ENCODE data around the gene MAP3K4. TPM values are rescaled to one million over a fixed set of nuclear protein-coding genes. Genes with fewer than 3 reads are reported as not detected.

Gene MAP3K4
- total RNA-seq, 1 donor from 2014 or later, result 49.3 TPM

DNA sequence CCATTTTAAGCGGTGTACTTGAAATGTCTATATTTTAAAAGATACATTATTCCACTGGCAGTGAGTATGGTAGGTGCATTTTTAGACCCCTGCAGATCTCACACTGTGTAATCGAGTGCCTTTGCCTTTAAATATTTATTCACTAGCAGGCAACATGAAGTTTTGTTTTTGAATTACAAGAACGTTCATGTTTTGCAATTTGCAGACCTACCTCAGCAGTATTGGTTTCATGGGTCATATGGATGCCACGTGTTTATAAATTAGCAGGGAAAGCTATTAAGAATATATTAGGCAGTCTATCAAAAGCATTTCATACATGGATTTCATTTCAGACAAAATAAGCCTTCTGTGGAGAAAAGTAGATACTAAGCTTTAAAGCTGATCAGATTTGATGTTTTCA, 7.2 kb downstream of the MAP3K4 start:
- intact Hi-C loops (cut with micrococcal nuclease), result no loop called here
- Mint-ChIP-seq H3K4me3 (ENCODE audit: low read depth) (no peak overlapping the region), H3K27me3 (ENCODE audit: low read depth) (no peaks in the 10 kb centered on the region), H3K27ac (no peak overlapping the region), H3K4me1 (ENCODE audit: low read depth) (peaks cover 10% of the 10 kb centered on the region), H3K9me3 (no peaks in the 10 kb centered on the region), H3K36me3 (ENCODE audit: low read depth) (peaks cover 10% of the 10 kb centered on the region)
- DNase-seq (ENCODE audit: low spot score), result no peak

DNA sequence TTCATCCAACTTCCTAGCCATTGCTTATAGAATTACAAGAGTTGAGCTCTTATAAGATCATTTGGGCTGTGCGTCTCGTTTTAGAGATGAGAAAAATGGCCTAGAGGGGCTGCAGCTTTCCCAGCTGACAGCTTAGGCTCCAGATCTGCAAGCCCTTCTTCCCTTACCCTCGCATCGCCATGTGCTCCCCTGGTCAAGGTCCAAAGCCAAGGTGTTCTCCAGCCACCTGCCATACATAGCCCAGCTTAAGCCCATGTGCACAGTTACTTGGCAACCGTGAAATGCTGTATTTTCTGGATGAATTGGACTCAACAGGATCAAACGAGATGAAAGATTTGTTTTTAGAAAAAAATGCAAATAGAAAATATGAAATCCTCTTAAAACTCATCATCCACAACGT, 7.9 kb downstream of the MAP3K4 start:
- no peak for DNase-seq (ENCODE audit: low spot score)
- no peaks in the 10 kb centered on the region for H3K9me3 Mint-ChIP-seq
- peaks cover 6% of the 10 kb centered on the region for H3K36me3 Mint-ChIP-seq (ENCODE audit: low read depth)
- no peak overlapping the region for H3K4me3 Mint-ChIP-seq (ENCODE audit: low read depth)
- H3K4me1 Mint-ChIP-seq (ENCODE audit: low read depth), result peaks cover 5% of the 10 kb centered on the region
- intact Hi-C loops (cut with micrococcal nuclease), result no loop called here
- no peak overlapping the region for H3K27ac Mint-ChIP-seq
- H3K27me3 Mint-ChIP-seq (ENCODE audit: low read depth), result no peaks in the 10 kb centered on the region

GRCh38 chr6:161000632-161001031, 9.1 kb downstream of the MAP3K4 start:
- intact Hi-C loops (cut with micrococcal nuclease), result no loop called here
- H3K4me3 Mint-ChIP-seq (ENCODE audit: low read depth), result no peak overlapping the region
- no peak for DNase-seq (ENCODE audit: low spot score)
- peaks cover 5% of the 10 kb centered on the region for H3K4me1 Mint-ChIP-seq (ENCODE audit: low read depth)
- H3K9me3 Mint-ChIP-seq, result no peaks in the 10 kb centered on the region
- H3K27me3 Mint-ChIP-seq (ENCODE audit: low read depth), result no peaks in the 10 kb centered on the region
- no peak overlapping the region for H3K27ac Mint-ChIP-seq
- H3K36me3 Mint-ChIP-seq (ENCODE audit: low read depth), result peaks cover 3% of the 10 kb centered on the region

DNA sequence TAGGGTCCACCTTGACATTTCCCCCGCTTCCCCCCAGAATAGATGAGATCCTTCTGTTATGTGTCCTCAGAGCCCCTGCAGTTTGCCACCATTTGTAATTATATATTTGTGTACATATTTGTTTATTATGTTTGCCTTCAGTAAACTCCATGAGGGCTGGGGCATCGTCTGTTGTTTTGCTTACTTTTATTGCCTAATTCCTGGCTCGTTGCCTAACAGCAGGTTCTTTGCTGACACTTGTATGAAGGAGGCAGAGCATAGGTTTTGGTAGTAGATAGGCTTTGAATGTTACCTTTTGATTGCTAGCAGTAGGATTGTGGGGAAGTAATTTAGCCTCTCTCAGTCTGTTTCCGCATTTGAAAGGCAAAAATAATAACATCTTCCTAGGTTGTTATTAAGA, 9.9 kb downstream of the MAP3K4 start:
- H3K36me3 Mint-ChIP-seq (ENCODE audit: low read depth), result peaks cover 3% of the 10 kb centered on the region
- no peak for DNase-seq (ENCODE audit: low spot score)
- no peaks in the 10 kb centered on the region for H3K27me3 Mint-ChIP-seq (ENCODE audit: low read depth)

DNA sequence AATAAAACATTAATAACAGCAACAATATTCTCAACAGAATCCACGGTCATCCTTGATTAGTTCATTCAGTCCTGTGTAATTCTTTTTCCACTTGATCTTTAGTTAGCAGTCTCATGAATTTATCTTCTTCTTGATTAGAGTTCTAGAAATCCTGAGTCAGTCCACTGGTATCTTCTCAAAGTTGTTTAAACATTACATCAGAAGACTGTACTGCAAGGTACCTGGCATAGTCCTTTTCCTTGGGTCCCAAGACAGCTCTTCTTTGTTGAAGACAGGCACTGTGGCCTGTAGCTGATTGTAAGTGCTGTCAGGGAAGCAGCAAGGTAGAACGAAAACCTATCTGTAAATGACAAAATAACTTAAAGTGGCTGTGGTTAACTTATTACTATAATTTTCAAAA, 11.8 kb downstream of the MAP3K4 start:
- Mint-ChIP-seq H3K27me3 (ENCODE audit: low read depth) (no peaks in the 10 kb centered on the region), H3K27ac (no peak overlapping the region), H3K4me1 (ENCODE audit: low read depth) (no peaks in the 10 kb centered on the region), H3K9me3 (no peaks in the 10 kb centered on the region), H3K4me3 (ENCODE audit: low read depth) (no peak overlapping the region), H3K36me3 (ENCODE audit: low read depth) (no peaks in the 10 kb centered on the region)
- intact Hi-C loops (cut with micrococcal nuclease), result no loop called here
- DNase-seq (ENCODE audit: low spot score), result no peak

More for the DNA sequence above, 9.9 kb downstream of the MAP3K4 start:
- Mint-ChIP-seq H3K27ac (no peak overlapping the region), H3K4me3 (ENCODE audit: low read depth) (no peak overlapping the region), H3K4me1 (ENCODE audit: low read depth) (no peaks in the 10 kb centered on the region), H3K9me3 (no peaks in the 10 kb centered on the region)
- intact Hi-C loops (cut with micrococcal nuclease), result no loop called here

DNA sequence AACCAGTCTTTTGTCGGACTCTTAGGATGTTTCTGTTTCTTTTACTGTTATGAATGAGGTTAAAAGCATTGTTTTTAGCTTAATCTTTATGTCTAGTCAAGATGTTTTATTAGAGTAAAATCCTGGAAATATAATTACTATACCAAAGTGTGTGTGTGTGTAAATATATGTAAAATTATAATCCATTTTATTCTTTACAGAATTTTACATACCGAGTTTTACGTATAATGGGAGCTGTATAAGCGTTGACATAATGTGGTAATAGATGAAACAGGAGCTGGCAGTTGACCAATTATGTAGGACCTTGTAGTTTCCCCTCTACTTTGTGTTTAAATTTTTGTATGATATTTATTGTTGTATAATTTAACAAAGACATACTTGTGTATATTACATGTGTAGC, 16.7 kb downstream of the MAP3K4 start:
- no peaks in the 10 kb centered on the region for H3K27me3 Mint-ChIP-seq (ENCODE audit: low read depth)
- intact Hi-C loops (cut with micrococcal nuclease), result no loop called here
- no peaks in the 10 kb centered on the region for H3K36me3 Mint-ChIP-seq (ENCODE audit: low read depth)
- H3K4me1 Mint-ChIP-seq (ENCODE audit: low read depth), result no peaks in the 10 kb centered on the region
- DNase-seq (ENCODE audit: low spot score), result no peak
- H3K27ac Mint-ChIP-seq, result no peak overlapping the region
- no peak overlapping the region for H3K4me3 Mint-ChIP-seq (ENCODE audit: low read depth)
- H3K9me3 Mint-ChIP-seq, result no peaks in the 10 kb centered on the region

DNA sequence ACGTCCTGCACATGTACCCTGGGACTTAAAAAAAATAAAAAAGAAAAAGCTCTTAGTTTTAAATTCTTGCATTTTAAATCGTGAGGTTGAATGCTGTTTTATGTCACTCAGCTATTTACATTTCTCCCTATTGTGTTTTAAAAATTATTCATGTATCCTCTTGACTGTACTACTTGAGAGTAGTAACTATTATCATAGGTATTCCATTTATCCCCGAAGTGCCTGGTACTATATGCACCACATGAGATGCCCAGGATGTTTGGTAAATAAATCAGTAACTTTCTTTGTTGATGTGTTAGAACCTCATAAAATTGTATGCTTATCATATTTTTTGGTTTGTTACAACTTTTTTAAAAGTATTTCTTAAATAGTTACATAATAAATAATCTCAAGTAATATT, 18.4 kb downstream of the MAP3K4 start:
- H3K36me3 Mint-ChIP-seq (ENCODE audit: low read depth), result peaks cover 1% of the 10 kb centered on the region
- H3K4me1 Mint-ChIP-seq (ENCODE audit: low read depth), result no peaks in the 10 kb centered on the region
- H3K27ac Mint-ChIP-seq, result no peak overlapping the region
- DNase-seq (ENCODE audit: low spot score), result no peak
- no peaks in the 10 kb centered on the region for H3K9me3 Mint-ChIP-seq
- no peaks in the 10 kb centered on the region for H3K27me3 Mint-ChIP-seq (ENCODE audit: low read depth)
- H3K4me3 Mint-ChIP-seq (ENCODE audit: low read depth), result no peak overlapping the region
- intact Hi-C loops (cut with micrococcal nuclease), result no loop called here

GRCh38 chr6:161010418-161010817, 18.8 kb downstream of the MAP3K4 start:
- Mint-ChIP-seq H3K9me3 (no peaks in the 10 kb centered on the region), H3K27ac (no peak overlapping the region), H3K4me3 (ENCODE audit: low read depth) (no peak overlapping the region), H3K36me3 (ENCODE audit: low read depth) (peaks cover 5% of the 10 kb centered on the region), H3K4me1 (ENCODE audit: low read depth) (no peaks in the 10 kb centered on the region), H3K27me3 (ENCODE audit: low read depth) (no peaks in the 10 kb centered on the region)
- no peak for DNase-seq (ENCODE audit: low spot score)
- intact Hi-C loops (cut with micrococcal nuclease), result no loop called here

DNA sequence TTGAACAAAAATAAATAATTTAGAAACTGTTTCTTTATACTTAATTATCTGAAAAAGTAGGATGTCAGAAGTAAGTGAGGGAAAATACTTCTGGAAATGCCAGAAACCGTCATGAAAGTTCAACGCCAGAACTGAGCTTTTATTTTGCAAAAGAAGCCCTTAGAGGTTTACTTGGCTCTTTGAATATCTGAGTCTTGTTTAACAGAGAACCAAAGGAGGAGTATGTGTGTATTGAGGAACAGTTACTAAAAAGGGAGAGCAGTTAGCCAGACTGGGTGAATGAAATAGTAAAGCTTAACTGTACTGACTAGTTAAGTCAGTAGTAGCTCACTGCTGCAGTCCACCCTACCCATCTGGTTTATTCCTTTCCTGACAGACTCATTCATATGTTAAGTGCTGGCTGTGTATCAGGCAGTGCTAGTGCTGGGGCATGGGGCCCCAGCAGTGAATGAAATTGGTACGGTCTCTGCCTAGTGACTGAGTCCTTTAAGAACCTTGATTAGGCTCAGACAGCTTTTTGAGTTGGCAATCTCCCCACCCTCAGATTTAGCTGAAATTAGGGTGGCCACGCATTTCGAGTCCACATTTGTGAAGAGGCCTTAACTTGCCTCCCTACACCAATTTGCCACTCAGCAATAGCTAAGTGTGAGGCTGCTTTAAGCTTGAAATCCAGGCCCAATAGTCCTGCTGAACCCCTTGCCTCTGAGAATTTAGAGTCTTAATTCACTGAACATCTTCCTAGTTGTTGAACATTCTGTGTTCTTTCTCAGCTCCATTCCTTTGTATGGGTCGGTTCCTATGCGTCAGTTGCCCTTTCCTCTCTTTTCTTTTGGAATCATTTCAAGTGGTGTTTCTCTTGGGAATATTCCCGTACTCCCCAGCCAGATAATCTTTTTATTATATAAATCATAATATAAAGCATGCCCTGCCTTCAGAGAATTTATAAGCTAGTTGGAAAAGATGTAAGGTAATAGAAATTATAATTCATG, 20.2 kb downstream of the MAP3K4 start:
- no peak overlapping the region for H3K27ac Mint-ChIP-seq
- intact Hi-C loops (cut with micrococcal nuclease), result no loop called here

DNA sequence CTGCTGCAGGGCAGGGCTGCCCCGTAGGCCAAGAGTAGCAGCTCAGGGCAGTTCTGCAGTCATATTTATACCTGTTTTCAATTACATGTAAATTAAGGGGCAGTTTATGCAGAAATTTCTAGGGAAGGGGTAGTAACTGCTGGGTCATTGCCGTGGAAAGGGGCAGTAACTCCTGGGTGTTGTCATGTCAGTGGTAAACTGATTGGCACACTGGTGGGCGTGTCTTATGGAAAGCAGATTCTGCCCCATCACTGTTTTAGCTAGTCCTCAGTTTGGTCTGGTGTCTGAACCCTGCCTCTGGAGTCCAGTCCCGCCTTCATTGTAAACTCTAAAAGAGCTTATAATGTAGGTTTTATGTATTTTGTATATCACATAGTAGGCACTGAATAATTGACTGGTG, 22.1 kb downstream of the MAP3K4 start:
- Mint-ChIP-seq H3K27me3 (ENCODE audit: low read depth) (no peaks in the 10 kb centered on the region), H3K9me3 (no peaks in the 10 kb centered on the region), H3K36me3 (ENCODE audit: low read depth) (peaks cover 7% of the 10 kb centered on the region), H3K4me1 (ENCODE audit: low read depth) (no peaks in the 10 kb centered on the region), H3K27ac (no peak overlapping the region), H3K4me3 (ENCODE audit: low read depth) (no peak overlapping the region)
- intact Hi-C loops (cut with micrococcal nuclease), result no loop called here
- no peak for DNase-seq (ENCODE audit: low spot score)

More for the DNA sequence above, 20.2 kb downstream of the MAP3K4 start:
- Mint-ChIP-seq H3K36me3 (ENCODE audit: low read depth) (peaks cover 7% of the 10 kb centered on the region), H3K4me1 (ENCODE audit: low read depth) (no peaks in the 10 kb centered on the region), H3K9me3 (no peaks in the 10 kb centered on the region), H3K4me3 (ENCODE audit: low read depth) (no peak overlapping the region), H3K27me3 (ENCODE audit: low read depth) (no peaks in the 10 kb centered on the region)
- no peak for DNase-seq (ENCODE audit: low spot score)

- no peak overlapping the region for H3K4me3 Mint-ChIP-seq (ENCODE audit: low read depth)
- peaks cover 4% of the 10 kb centered on the region for H3K9me3 Mint-ChIP-seq
- no peak for DNase-seq (ENCODE audit: low spot score)
- H3K27ac Mint-ChIP-seq, result no peak overlapping the region
- peaks cover 15% of the 10 kb centered on the region for H3K36me3 Mint-ChIP-seq (ENCODE audit: low read depth)
- no peaks in the 10 kb centered on the region for H3K4me1 Mint-ChIP-seq (ENCODE audit: low read depth)
- H3K27me3 Mint-ChIP-seq (ENCODE audit: low read depth), result no peaks in the 10 kb centered on the region
- intact Hi-C loops (cut with micrococcal nuclease), result no loop called here
These were observed 26.4 kb downstream of the MAP3K4 start for GRCh38 chr6:161017766-161018564.

DNA sequence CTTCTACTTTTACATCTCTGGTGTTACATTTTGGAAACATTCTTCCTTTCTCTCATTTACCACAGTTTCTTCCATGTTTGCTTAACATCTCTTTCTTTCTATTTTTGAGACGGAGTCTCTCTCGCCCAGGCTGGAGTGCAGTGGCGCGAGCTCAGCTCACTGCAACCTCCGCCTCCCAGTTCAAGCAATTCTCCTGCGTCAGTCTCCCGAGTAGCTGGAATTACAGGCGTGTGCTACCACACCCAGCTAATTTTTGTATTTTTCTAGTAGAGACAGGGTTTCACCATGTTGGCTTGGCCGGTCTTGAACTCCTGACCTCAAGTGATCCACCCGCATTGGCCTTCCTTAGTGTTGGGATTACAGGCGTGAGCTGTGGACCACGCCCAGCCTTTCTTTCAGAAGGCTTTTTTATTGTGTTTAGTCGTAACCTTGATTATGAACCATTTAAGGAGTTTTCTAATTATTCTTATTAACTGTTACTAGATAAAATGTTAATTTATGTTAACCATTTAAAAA, 27.8 kb downstream of the MAP3K4 start:
- no peaks in the 10 kb centered on the region for H3K4me1 Mint-ChIP-seq (ENCODE audit: low read depth)
- H3K9me3 Mint-ChIP-seq, result peaks cover 4% of the 10 kb centered on the region
- DNase-seq (ENCODE audit: low spot score), result no peak
- no peak overlapping the region for H3K4me3 Mint-ChIP-seq (ENCODE audit: low read depth)
- H3K36me3 Mint-ChIP-seq (ENCODE audit: low read depth), result peaks cover 15% of the 10 kb centered on the region
- no peaks in the 10 kb centered on the region for H3K27me3 Mint-ChIP-seq (ENCODE audit: low read depth)
- no peak overlapping the region for H3K27ac Mint-ChIP-seq
- intact Hi-C loops (cut with micrococcal nuclease), result no loop called here

DNA sequence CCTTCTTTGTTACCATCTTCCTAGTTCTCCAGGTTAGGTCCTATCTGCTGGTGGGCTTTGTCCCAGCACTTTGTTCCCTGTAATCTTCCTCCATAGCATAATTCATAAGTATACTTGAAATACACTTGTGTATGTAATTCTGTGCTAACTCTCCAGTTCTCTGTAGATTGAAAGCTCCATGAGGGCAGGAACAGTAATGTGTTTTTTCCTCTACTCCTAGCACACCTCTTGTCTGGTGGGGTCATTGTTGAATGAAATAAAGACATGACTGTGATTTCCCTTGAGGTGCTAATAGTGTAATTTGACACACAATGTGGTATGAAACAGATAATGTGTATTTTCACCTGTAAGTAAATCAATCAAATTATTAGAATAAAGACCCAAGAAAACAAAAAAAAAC, 30.0 kb downstream of the MAP3K4 start:
- intact Hi-C loops (cut with micrococcal nuclease), result no loop called here
- DNase-seq (ENCODE audit: low spot score), result no peak
- Mint-ChIP-seq H3K9me3 (peaks cover 4% of the 10 kb centered on the region), H3K27me3 (ENCODE audit: low read depth) (no peaks in the 10 kb centered on the region), H3K36me3 (ENCODE audit: low read depth) (peaks cover 17% of the 10 kb centered on the region), H3K4me3 (ENCODE audit: low read depth) (no peak overlapping the region), H3K27ac (no peak overlapping the region), H3K4me1 (ENCODE audit: low read depth) (no peaks in the 10 kb centered on the region)

Data from activated T-helper 2 cell treated with anti-CD3 and anti-CD28 coated beads, Interferon-gamma antibody, Interleukin-2, Interleukin-4, amounts not matched to agents 10 μg/mL and 5 μg/mL and 100 μg/mL, durations not matched to agents 14 hours and 24 hours and 36 hours (primary cell).